ENCODE results near the gene EFCAB6. TPM values are rescaled to one million over a fixed set of nuclear protein-coding genes. Genes with fewer than 3 reads are reported as not detected.
A peak's percentile ranks its signal among the peaks of the same experiment; 100 is the strongest.

The EFCAB6 gene
- polyA plus RNA-seq, 2 of the 4 experiments (the other 2 are of a cell fraction), result 0.46 to 1.2 TPM

- Histone ChIP-seq H3K9me3 (no peaks in the 10 kb centered on the region), H3K27ac (no peak overlapping the region), H3K4me2 (no peak overlapping the region), H3K4me3 (no peak overlapping the region), H3K4me1 (peaks cover 3% of the 10 kb centered on the region)
- ChIA-PET CTCF (interaction anchor here (1.0 to 5.0 kb wide), 5 partner anchors 12 to 601 kb away, joined by 3 to 18 read pairs (median 3); no protein-coding TSS in a partner anchor), POLR2A (no interaction called here)
- WGBS (ENCODE audit: missing lambda C conversion rate), result 77% methylated on average over 16 of the region's 33 CpGs
- ATAC-seq (no peak), DNase-seq (ENCODE audit: low read depth in 1 of 2, low spot score in 1 of 2) (no peak), FAIRE-seq (no peak)
- TF ChIP-seq PBX3 (IDR thresholded peaks at IDR 0.05) (no peak), CTCF (IDR thresholded peaks at IDR 0.05) (no peak), CHD2 (IDR thresholded peaks at IDR 0.05; ENCODE audit: low read length, partially characterized antibody) (no peak), HOXB5 (CRISPR knock-in tag; IDR thresholded peaks at IDR 0.05) (no peak), EHMT2 (IDR thresholded peaks at IDR 0.05; ENCODE audit: low read depth) (no peak), HOXB13 (CRISPR knock-in tag; IDR thresholded peaks at IDR 0.05; ENCODE audit: low read depth) (no peak), MAFK (IDR thresholded peaks at IDR 0.05; ENCODE audit: partially characterized antibody) (no peak), NPAS2 (CRISPR knock-in tag; IDR thresholded peaks at IDR 0.05; ENCODE audit: borderline replicate concordance) (no peak), KDM5A (IDR thresholded peaks at IDR 0.05) (no peak), POLR2AphosphoS2 (conservative IDR thresholded peaks at IDR 0.05; ENCODE audit: low read length) (no peak), FOXS1 (CRISPR knock-in tag; IDR thresholded peaks at IDR 0.05) (no peak), USF2 (IDR thresholded peaks at IDR 0.05) (no peak), ZC3H11A (IDR thresholded peaks at IDR 0.05) (no peak), CEBPB (IDR thresholded peaks at IDR 0.05) (no peak), RAD21 (conservative IDR thresholded peaks at IDR 0.05 in 1 of 2, IDR thresholded peaks at IDR 0.05 in 1 of 2) (no peak), EP300 (IDR thresholded peaks at IDR 0.05) (no peak), MAZ (IDR thresholded peaks at IDR 0.05; ENCODE audit: borderline replicate concordance, low read depth, low read length) (no peak)
Measured at GRCh38 chr22:43831561-43832392, 19.7 kb upstream of the EFCAB6 start.

GRCh38 chr22:43830931-43831560 is 18.9 kb upstream of the EFCAB6 start:
- CTCF ChIA-PET, result interaction anchor here (1.0 to 6.6 kb wide), 5 partner anchors 13 to 600 kb away, joined by 3 to 81 read pairs (median 4); no protein-coding TSS in a partner anchor
- 68% methylated on average over 12 of the region's 12 CpGs for WGBS (ENCODE audit: missing lambda C conversion rate)

More at GRCh38 chr22:43830931-43831560, 18.9 kb upstream of the EFCAB6 start:
- ATAC-seq, result no peak
- Histone ChIP-seq H3K9me3 (no peaks in the 10 kb centered on the region), H3K4me1 (peaks cover 8% of the 10 kb centered on the region), H3K4me2 (no peak overlapping the region), H3K4me3 (no peak overlapping the region), H3K27ac (no peak overlapping the region)
- POLR2A ChIA-PET, result no interaction called here
- no peak for TF ChIP-seq KDM1A (IDR thresholded peaks at IDR 0.05; ENCODE audit: low read depth)
- TF ChIP-seq HOXB13 (CRISPR knock-in tag; IDR thresholded peaks at IDR 0.05; ENCODE audit: low read depth), result no peak
- peak; percentile 16 for TF ChIP-seq MAFK (IDR thresholded peaks at IDR 0.05; ENCODE audit: partially characterized antibody)
- no peak for DNase-seq (ENCODE audit: low read depth in 1 of 2, low spot score in 1 of 2)
- FAIRE-seq, result no peak
